Mesothelial cell of epicardium (in vitro differentiated cells): ENCODE results near the gene JMJD1C. TPM values are rescaled to one million over a fixed set of nuclear protein-coding genes. Genes with fewer than 3 reads are reported as not detected.

Experiments used
- DNase-seq, 2 experiments: peaks; one replicate each; pipeline ENCODE4 v3.0.0; 2021; ENCODE audit warnings: low spot score in 2 of 2; ENCODE audit not compliant: unreplicated experiment in 2 of 2
- H3K27ac Mint-ChIP-seq: 2 replicates; pipeline ENCODE4 v1.8.0; 2021; ENCODE audit warnings: mixed read lengths
- H3K27me3 Mint-ChIP-seq: 2 replicates; pipeline ENCODE4 v1.8.0; 2021; ENCODE audit warnings: low read depth, mixed read lengths
- H3K36me3 Mint-ChIP-seq: 2 replicates; pipeline ENCODE4 v1.8.0; 2021; ENCODE audit warnings: mixed read lengths
- H3K4me1 Mint-ChIP-seq: 2 replicates; pipeline ENCODE4 v1.8.0; 2021; ENCODE audit warnings: mixed read lengths
- H3K4me3 Mint-ChIP-seq: 2 replicates; pipeline ENCODE4 v1.8.0; 2021; ENCODE audit warnings: mild to moderate bottlenecking, moderate library complexity, mixed read lengths
- H3K9me3 Mint-ChIP-seq: 2 replicates; pipeline ENCODE4 v1.8.0; 2021; ENCODE audit warnings: mixed read lengths
- CTCF ChIP-seq: fragments of 200-600 bp; sonication (generic); IDR thresholded peaks from one replicate; pipeline ENCODE4 v1.5.0; 2021; ENCODE audit warnings: antibody characterized with exemption; ENCODE audit not compliant: unreplicated experiment
- total RNA-seq: library from RNA; stranded (reverse); gene quantifications from 3 replicates; pipeline ENCODE4 v1.2.1, GENCODE V29; 2021

The JMJD1C gene
- total RNA-seq, 1 donor from 2014 or later = 112 TPM

GRCh38 chr10:63137306-63137705 is 328.5 kb downstream of the JMJD1C start:
- H3K4me3 Mint-ChIP-seq = no peak overlapping the region
- H3K9me3 Mint-ChIP-seq = peaks cover 7% of the 10 kb centered on the region
- H3K27me3 Mint-ChIP-seq = no peaks in the 10 kb centered on the region
- no peak for TF ChIP-seq CTCF
- DNase-seq = no peak
- H3K4me1 Mint-ChIP-seq = peaks cover 13% of the 10 kb centered on the region
- H3K27ac Mint-ChIP-seq = no peak overlapping the region
- peaks cover 6% of the 10 kb centered on the region for H3K36me3 Mint-ChIP-seq

GRCh38 chr10:63133821-63134557 is 331.8 kb downstream of the JMJD1C start:
- Mint-ChIP-seq H3K27me3 (no peaks in the 10 kb centered on the region), H3K4me3 (peak overlapping the region; percentile 87), H3K36me3 (peaks cover 3% of the 10 kb centered on the region), H3K4me1 (peaks cover 13% of the 10 kb centered on the region), H3K9me3 (peaks cover 23% of the 10 kb centered on the region), H3K27ac (peak overlapping the region; percentile 92)
- DNase-seq = no peak
- TF ChIP-seq CTCF = no peak

GRCh38 chr10:63133056-63133820 is 332.5 kb downstream of the JMJD1C start, which contains the start of gene NRBF2:
Gene NRBF2, plus strand, starts transcription at chr10:63133328. Its CDS starts 143 bp downstream, at chr10:63133471.
- no peak for TF ChIP-seq CTCF
- DNase-seq = peak; percentile 92 to 95
- Mint-ChIP-seq H3K4me1 (peaks cover 13% of the 10 kb centered on the region), H3K27ac (peak within 1 kb of the TSS; percentile 95), H3K4me3 (peak within 1 kb of the TSS; percentile 87), H3K36me3 (peaks cover 3% of the 10 kb centered on the region), H3K9me3 (peaks cover 23% of the 10 kb centered on the region), H3K27me3 (no peaks in the 10 kb centered on the region)

- no peak for TF ChIP-seq CTCF
Measured at GRCh38 chr10:63132651-63133055, 333.1 kb downstream of the JMJD1C start.

GRCh38 chr10:63129888-63130287 is 335.9 kb downstream of the JMJD1C start:
- Mint-ChIP-seq H3K36me3 (peaks cover 3% of the 10 kb centered on the region), H3K9me3 (peaks cover 23% of the 10 kb centered on the region), H3K4me3 (no peak overlapping the region), H3K27me3 (no peaks in the 10 kb centered on the region), H3K27ac (no peak overlapping the region), H3K4me1 (peaks cover 9% of the 10 kb centered on the region)
- no peak for DNase-seq
- TF ChIP-seq CTCF = no peak

More at GRCh38 chr10:63132651-63133055, 333.1 kb downstream of the JMJD1C start:
- peak overlapping the region; percentile 95 for H3K27ac Mint-ChIP-seq
- peaks cover 13% of the 10 kb centered on the region for H3K4me1 Mint-ChIP-seq
- no peaks in the 10 kb centered on the region for H3K27me3 Mint-ChIP-seq
- H3K9me3 Mint-ChIP-seq = peaks cover 23% of the 10 kb centered on the region
- peaks cover 3% of the 10 kb centered on the region for H3K36me3 Mint-ChIP-seq
- peak overlapping the region; percentile 87 for H3K4me3 Mint-ChIP-seq
- no peak for DNase-seq
